GM12865 (cell line): ENCODE results near the gene RBM17.
"Not testable (repeated sequence)": the region's sequence is repeated elsewhere in the genome, so short reads cannot be mapped to it uniquely, and the experiment has no call there.

Experiments used
- DNase-seq: peaks from one replicate; pipeline ENCODE4 v3.0.0; 2010; ENCODE audit warnings: low read depth
- H3K4me3 ChIP-seq: 2 replicates; pipeline ENCODE4 v1.5.1; 2011; ENCODE audit warnings: mild to moderate bottlenecking, low read depth, low read length, control low read depth
- TF ChIP-seq, protein P1 (sequence below): IDR thresholded peaks from 2 replicates; pipeline ENCODE4 v1.5.1; 2011; ENCODE audit warnings: low read length, control low read depth, low read depth, inconsistent platforms; ENCODE audit not compliant: insufficient read depth; ENCODE audit errors: missing control alignments

Gene RBM17

DNA sequence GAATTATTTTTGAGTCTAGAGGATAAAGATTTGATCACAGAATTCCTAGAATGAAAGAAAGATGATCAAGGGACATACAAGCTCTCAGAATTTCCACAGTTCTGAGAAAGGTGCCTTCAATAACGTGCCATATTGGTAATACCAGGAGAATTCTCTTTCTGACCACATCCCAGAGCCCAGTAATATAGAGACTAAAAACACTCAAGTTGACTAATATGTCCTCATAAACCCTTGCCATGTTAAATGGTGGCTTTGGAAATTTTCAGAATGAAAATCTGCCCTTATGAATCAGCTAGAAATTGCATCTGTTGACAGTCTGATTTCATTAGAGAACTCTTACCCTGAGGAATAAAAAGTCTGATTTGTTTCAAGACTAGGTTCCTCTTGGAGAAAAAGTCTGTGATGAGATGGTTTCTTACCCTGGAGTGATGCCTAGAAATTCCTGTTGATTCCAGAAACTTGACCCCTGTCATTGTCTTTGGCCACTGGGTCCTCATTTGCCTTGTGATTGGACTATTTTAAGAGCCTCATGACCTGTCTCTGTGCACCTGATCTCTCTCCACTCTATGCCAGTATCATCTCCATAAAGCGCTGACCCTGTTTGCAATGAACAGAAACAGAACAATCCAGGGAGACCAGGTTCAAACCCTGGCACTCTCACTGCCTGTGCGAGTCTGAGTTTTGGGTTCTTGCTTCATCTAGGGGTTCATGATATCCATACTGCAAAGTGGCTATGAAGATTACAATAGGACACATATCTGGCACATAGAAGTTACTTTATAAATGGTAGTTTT, 30.0 kb upstream of the RBM17 start:
- no peak overlapping the region for H3K4me3 ChIP-seq
- TF ChIP-seq, protein P1, sequence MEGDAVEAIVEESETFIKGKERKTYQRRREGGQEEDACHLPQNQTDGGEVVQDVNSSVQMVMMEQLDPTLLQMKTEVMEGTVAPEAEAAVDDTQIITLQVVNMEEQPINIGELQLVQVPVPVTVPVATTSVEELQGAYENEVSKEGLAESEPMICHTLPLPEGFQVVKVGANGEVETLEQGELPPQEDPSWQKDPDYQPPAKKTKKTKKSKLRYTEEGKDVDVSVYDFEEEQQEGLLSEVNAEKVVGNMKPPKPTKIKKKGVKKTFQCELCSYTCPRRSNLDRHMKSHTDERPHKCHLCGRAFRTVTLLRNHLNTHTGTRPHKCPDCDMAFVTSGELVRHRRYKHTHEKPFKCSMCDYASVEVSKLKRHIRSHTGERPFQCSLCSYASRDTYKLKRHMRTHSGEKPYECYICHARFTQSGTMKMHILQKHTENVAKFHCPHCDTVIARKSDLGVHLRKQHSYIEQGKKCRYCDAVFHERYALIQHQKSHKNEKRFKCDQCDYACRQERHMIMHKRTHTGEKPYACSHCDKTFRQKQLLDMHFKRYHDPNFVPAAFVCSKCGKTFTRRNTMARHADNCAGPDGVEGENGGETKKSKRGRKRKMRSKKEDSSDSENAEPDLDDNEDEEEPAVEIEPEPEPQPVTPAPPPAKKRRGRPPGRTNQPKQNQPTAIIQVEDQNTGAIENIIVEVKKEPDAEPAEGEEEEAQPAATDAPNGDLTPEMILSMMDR = no peak
- peak; percentile 71 for DNase-seq

- no peak for DNase-seq
- TF ChIP-seq, protein P1 = no peak
- no peak overlapping the region for H3K4me3 ChIP-seq
These were observed 29.3 kb upstream of the RBM17 start for GRCh38 chr10:6059506-6059905.

DNA sequence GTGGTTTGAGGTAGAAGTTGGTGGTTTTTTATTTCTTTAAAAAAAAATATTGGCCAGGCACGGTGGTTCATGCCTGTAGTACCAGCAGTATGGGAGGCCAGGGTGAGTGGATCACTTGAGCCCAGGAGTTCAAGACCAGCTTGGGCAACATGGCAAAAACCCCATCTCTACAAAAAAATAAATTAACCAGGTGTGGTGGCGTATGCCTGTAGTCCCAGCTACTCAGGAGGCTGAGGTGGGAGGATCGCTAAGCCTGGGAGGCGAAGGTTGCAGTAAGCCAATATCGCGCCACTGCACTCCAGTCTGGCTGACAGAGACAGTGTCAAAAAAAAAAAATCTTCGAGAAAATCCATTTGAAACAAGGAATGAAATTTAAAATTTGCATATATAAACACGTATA, 27.8 kb upstream of the RBM17 start:
- H3K4me3 ChIP-seq = no peak overlapping the region
- TF ChIP-seq, protein P1 = no peak
- DNase-seq = no peak

- DNase-seq = no peak
- TF ChIP-seq, protein P1 = no peak
- peak within 1 kb of the TSS; percentile 31 for H3K4me3 ChIP-seq
These were observed 26.6 kb upstream of the RBM17 start, which contains the start of gene IL2RA for GRCh38 chr10:6062101-6062771. IL2RA (minus strand) TSS chr10:6062367; CDS start chr10:6062151, 216 bp downstream.

- no peak overlapping the region for H3K4me3 ChIP-seq
- no peak for DNase-seq
- TF ChIP-seq, protein P1 = no peak
These were observed 24.7 kb upstream of the RBM17 start for GRCh38 chr10:6064119-6064518.

DNA sequence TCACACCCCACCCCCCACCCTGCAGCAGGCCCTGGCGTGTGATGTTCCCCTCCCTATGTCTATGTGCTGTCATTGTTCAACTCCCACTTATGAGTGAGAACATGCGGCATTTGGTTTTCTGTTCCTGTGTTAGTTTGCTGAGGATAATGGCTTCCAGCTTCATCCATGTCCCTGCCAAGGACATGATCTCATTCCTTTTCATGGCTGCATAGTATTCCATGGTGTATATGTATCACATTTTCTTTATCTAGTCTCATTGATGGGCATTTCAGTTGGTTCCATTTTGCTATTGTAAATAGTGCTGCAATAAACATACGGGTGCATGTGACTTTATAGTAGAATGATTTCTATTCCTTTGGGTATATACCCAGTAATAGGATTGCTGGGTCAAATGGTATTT, 24.1 kb upstream of the RBM17 start:
- H3K4me3 ChIP-seq, DNase-seq: not testable (repeated sequence)

DNA sequence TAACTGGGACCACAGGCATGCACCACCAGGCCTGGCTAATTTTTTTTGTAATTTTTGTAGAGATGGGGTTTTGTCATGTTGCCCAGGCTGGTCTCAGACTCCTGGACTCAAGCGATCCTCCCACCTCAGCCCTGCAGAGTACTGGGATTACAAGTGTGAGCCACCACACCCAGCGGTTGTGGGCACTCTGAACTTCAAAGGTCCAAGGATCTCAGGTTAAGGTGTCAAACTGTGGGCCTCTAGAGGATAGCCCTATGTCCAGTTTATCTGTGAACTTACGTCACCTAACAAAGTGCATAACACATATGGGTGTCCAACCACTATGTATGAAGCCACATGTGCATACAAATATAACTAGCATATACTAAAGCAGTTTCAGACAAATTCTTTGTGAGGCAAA, 23.4 kb upstream of the RBM17 start:
- no peak overlapping the region for H3K4me3 ChIP-seq
- DNase-seq = no peak
- TF ChIP-seq, protein P1 = no peak
